Adrenal gland (tissue), 5 donors: ENCODE results near the gene GALNT1.

ENCODE experiments used
- CTCF ChIP-seq, 6 experiments: fragments of 450-650 bp in 4 of 6; fragments of 200-600 bp in 2 of 6; sonication (generic) in 1 of 6; IDR thresholded peaks; 1 replicate in 5 of 6; 2 replicates in 1 of 6; pipeline versions ENCODE4 v1.5.1 to v1.8.0; 2016 to 2021; ENCODE audit warnings: antibody characterized with exemption in 6 of 6, mild to moderate bottlenecking in 2 of 6, moderate library complexity in 1 of 6
- POLR2A ChIP-seq, 2 donors: fragments of 450-650 bp; IDR thresholded peaks; one replicate each; pipeline ENCODE4 v1.6.1; 2017; ENCODE audit warnings: antibody characterized with exemption in 2 of 2, mild to moderate bottlenecking in 2 of 2, moderate library complexity in 1 of 2
- donor health status: DM: no; HTN: no; CAD: no.

- TF ChIP-seq POLR2A (IDR thresholded peaks at IDR 0.05) (no peak), CTCF (IDR thresholded peaks at IDR 0.05) (no peak)
Measured at GRCh38 chr18:35610724-35611123, 29.2 kb downstream of the GALNT1 start.
